ENCODE data around the gene KIF1C.

The KIF1C gene

DNA sequence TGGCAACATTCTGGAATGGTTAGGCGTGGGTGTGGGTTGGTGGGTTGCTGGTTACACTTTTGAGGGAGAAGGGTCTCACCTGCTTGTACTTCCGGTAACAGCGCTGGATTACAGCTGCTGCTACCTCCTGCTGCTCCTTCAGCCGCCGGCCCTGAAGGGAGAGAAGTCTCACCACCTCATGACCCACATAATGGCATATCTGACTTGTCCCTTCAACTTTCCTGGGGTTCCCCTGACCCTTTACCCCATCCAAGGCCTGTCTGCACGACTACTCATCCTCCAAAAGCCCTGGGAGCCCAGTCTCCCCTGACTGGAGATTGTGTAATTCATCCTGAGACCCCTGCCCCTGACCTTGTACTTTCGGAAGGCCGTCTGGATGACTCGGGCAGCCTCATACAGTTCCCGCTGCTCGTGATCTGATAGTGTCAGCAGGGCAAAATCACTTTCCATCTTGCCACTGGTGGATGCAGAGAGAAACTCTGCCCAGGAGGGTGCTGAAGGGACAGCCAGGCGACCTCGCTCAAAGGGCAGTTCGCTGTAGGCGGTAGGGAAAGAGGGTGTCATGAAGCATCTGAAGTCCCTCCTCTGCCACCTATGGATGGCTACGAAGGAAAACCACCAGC is 28.1 kb upstream of the KIF1C start:
- Histone ChIP-seq H3K27ac (replicated peaks) (peak overlapping the region; percentile 91), H3K4me3 (replicated peaks; ENCODE audit: insufficient read depth, low read length) (no peak overlapping the region), H3K27me3 (ENCODE audit: insufficient read depth, poor library complexity, severe bottlenecking) (no peaks in the 10 kb centered on the region)
- TF ChIP-seq GABPA (IDR thresholded peaks at IDR 0.05; ENCODE audit: low read depth), result no peak
- TF ChIP-seq, protein P1, sequence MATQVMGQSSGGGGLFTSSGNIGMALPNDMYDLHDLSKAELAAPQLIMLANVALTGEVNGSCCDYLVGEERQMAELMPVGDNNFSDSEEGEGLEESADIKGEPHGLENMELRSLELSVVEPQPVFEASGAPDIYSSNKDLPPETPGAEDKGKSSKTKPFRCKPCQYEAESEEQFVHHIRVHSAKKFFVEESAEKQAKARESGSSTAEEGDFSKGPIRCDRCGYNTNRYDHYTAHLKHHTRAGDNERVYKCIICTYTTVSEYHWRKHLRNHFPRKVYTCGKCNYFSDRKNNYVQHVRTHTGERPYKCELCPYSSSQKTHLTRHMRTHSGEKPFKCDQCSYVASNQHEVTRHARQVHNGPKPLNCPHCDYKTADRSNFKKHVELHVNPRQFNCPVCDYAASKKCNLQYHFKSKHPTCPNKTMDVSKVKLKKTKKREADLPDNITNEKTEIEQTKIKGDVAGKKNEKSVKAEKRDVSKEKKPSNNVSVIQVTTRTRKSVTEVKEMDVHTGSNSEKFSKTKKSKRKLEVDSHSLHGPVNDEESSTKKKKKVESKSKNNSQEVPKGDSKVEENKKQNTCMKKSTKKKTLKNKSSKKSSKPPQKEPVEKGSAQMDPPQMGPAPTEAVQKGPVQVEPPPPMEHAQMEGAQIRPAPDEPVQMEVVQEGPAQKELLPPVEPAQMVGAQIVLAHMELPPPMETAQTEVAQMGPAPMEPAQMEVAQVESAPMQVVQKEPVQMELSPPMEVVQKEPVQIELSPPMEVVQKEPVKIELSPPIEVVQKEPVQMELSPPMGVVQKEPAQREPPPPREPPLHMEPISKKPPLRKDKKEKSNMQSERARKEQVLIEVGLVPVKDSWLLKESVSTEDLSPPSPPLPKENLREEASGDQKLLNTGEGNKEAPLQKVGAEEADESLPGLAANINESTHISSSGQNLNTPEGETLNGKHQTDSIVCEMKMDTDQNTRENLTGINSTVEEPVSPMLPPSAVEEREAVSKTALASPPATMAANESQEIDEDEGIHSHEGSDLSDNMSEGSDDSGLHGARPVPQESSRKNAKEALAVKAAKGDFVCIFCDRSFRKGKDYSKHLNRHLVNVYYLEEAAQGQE (IDR thresholded peaks at IDR 0.05; ENCODE audit: insufficient replicate concordance, low read depth), result peak; percentile 44
- DNase-seq (ENCODE audit: low read depth in 1 of 2, low spot score in 1 of 2), result no peak

DNA sequence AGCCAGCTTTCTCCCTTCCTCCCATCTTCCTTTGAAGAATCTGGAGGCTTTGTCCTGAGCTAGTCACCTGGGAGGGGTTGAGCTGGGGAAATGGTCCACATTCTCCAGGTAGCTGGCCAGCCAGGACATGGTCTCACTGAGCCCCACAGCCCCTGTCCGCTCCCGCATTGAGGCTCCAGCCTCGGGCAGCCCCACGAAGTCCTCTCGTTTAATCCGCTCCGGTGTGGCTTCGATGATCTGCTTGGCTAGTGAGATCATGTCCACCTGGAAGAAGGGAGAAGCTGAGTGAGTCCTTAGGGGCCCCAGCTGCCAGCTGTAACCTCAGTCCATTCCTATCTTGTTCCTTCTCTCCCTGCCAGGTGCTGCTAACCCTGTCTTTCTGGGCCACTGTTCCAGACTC is 27.5 kb upstream of the KIF1C start:
- H3K27me3 ChIP-seq (ENCODE audit: insufficient read depth, poor library complexity, severe bottlenecking), result no peaks in the 10 kb centered on the region
- no peak for DNase-seq (ENCODE audit: low read depth in 1 of 2, low spot score in 1 of 2)
- no peak overlapping the region for H3K27ac ChIP-seq (replicated peaks)
- H3K4me3 ChIP-seq (replicated peaks; ENCODE audit: insufficient read depth, low read length), result no peak overlapping the region
- TF ChIP-seq, protein P1 (IDR thresholded peaks at IDR 0.05; ENCODE audit: insufficient replicate concordance, low read depth), result no peak
- TF ChIP-seq, protein P2, sequence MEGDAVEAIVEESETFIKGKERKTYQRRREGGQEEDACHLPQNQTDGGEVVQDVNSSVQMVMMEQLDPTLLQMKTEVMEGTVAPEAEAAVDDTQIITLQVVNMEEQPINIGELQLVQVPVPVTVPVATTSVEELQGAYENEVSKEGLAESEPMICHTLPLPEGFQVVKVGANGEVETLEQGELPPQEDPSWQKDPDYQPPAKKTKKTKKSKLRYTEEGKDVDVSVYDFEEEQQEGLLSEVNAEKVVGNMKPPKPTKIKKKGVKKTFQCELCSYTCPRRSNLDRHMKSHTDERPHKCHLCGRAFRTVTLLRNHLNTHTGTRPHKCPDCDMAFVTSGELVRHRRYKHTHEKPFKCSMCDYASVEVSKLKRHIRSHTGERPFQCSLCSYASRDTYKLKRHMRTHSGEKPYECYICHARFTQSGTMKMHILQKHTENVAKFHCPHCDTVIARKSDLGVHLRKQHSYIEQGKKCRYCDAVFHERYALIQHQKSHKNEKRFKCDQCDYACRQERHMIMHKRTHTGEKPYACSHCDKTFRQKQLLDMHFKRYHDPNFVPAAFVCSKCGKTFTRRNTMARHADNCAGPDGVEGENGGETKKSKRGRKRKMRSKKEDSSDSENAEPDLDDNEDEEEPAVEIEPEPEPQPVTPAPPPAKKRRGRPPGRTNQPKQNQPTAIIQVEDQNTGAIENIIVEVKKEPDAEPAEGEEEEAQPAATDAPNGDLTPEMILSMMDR (IDR thresholded peaks at IDR 0.05; ENCODE audit: insufficient read depth, low read length), result no peak
- TF ChIP-seq GABPA (IDR thresholded peaks at IDR 0.05; ENCODE audit: low read depth) (no peak), SPI1 (IDR thresholded peaks at IDR 0.05; ENCODE audit: borderline replicate concordance, low read depth) (no peak), POLR2AphosphoS5 (IDR thresholded peaks at IDR 0.05; ENCODE audit: low read depth) (no peak)

DNA sequence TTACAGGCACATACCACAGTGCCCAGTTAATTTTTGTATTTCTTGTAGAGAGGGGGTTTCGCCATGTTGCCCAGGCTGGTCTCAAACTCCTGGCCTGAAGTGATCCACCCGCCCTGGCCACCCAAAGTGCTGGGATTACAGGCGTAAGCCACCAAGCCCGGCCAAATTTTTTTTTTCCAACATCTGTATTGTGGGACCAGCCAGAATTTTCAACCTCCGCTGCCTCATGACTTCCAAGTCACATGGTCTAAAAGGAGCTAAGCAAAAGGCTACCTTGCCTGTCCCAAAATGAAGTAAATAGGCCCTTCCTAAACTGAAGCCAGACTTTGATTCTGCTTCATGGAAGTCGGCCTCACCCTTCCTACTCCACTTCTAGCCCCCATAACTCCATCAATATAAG is 25.9 kb upstream of the KIF1C start:
- no peak overlapping the region for H3K27ac ChIP-seq (replicated peaks)
- no peak overlapping the region for H3K4me3 ChIP-seq (replicated peaks; ENCODE audit: insufficient read depth, low read length)
- TF ChIP-seq, protein P1 (IDR thresholded peaks at IDR 0.05; ENCODE audit: insufficient replicate concordance, low read depth), result no peak
- no peak for TF ChIP-seq SPI1 (IDR thresholded peaks at IDR 0.05; ENCODE audit: borderline replicate concordance, low read depth)
- no peak for TF ChIP-seq GABPA (IDR thresholded peaks at IDR 0.05; ENCODE audit: low read depth)
- no peak for TF ChIP-seq POLR2AphosphoS5 (IDR thresholded peaks at IDR 0.05; ENCODE audit: low read depth)
- TF ChIP-seq, protein P2 (IDR thresholded peaks at IDR 0.05; ENCODE audit: insufficient read depth, low read length), result no peak
- H3K27me3 ChIP-seq (ENCODE audit: insufficient read depth, poor library complexity, severe bottlenecking), result no peaks in the 10 kb centered on the region
- no peak for DNase-seq (ENCODE audit: low read depth in 1 of 2, low spot score in 1 of 2)

Data from HL-60 (cell line).